HepG2 (cell line): Measurements from ENCODE around the gene CD37. TPM values are rescaled to one million over a fixed set of nuclear protein-coding genes. Genes with fewer than 3 reads are reported as not detected.
A peak's percentile ranks its signal among the peaks of the same experiment; 100 is the strongest.

ENCODE experiments used
- ATF7-NPFF ChIP-seq: sonication (generic); formaldehyde crosslinking; IDR thresholded peaks from 2 replicates; pipeline ENCODE4 v1.8.1; 2023; ENCODE audit warnings: mild to moderate bottlenecking, low read depth, missing genetic modification reagents, moderate library complexity
- ATRX ChIP-seq: sonication (generic); formaldehyde crosslinking; IDR thresholded peaks from 2 replicates; pipeline ENCODE4 v1.4.0; 2020; ENCODE audit warnings: missing genetic modification reagents, borderline replicate concordance
- GATAD2A ChIP-seq: IDR thresholded peaks from 2 replicates; pipeline ENCODE4 v1.6.1; 2016
- GRHL1 ChIP-seq: sonication (generic); formaldehyde crosslinking; conservative IDR thresholded peaks from 2 replicates; pipeline ENCODE4 v1.8.0; 2022; ENCODE audit warnings: missing genetic modification reagents
- HMG20A ChIP-seq: IDR thresholded peaks from 2 replicates; pipeline ENCODE4 v1.6.1; 2016; ENCODE audit warnings: borderline replicate concordance
- IRF2 ChIP-seq: IDR thresholded peaks from 2 replicates; pipeline ENCODE4 v1.6.1; 2018; ENCODE audit warnings: missing genetic modification reagents, missing compliant biosample characterization
- ISX ChIP-seq: sonication (generic); formaldehyde crosslinking; conservative IDR thresholded peaks from 2 replicates; pipeline ENCODE4 v1.5.0; 2020; ENCODE audit warnings: missing genetic modification reagents
- NFIC ChIP-seq: IDR thresholded peaks from 2 replicates; pipeline ENCODE4 v1.6.1; 2012; ENCODE audit warnings: mild to moderate bottlenecking, low read length, inconsistent platforms
- NRL ChIP-seq: sonication (generic); formaldehyde crosslinking; IDR thresholded peaks from 2 replicates; pipeline ENCODE4 v1.5.0; 2020; ENCODE audit warnings: missing genetic modification reagents, mild to moderate bottlenecking, moderate library complexity, borderline replicate concordance
- PAF1 ChIP-seq: IDR thresholded peaks from 2 replicates; pipeline ENCODE4 v1.6.1; 2016; ENCODE audit warnings: missing genetic modification reagents, missing compliant biosample characterization
- PBX3 ChIP-seq: sonication (generic); formaldehyde crosslinking; IDR thresholded peaks from 2 replicates; pipeline ENCODE4 v1.8.1; 2023; ENCODE audit warnings: missing genetic modification reagents, inconsistent platforms, borderline replicate concordance
- SAFB2 ChIP-seq: sonication (generic); formaldehyde crosslinking; IDR thresholded peaks from 2 replicates; pipeline ENCODE4 v1.5.1; 2020; ENCODE audit warnings: missing genetic modification reagents, low read depth, mild to moderate bottlenecking, borderline replicate concordance
- TARDBP ChIP-seq: sonication (generic); formaldehyde crosslinking; IDR thresholded peaks from 2 replicates; pipeline ENCODE4 v1.8.0; 2022; ENCODE audit warnings: mild to moderate bottlenecking, missing genetic modification reagents
- TEAD3 ChIP-seq: optimal IDR thresholded peaks from 2 replicates; pipeline ENCODE3; 2016; ENCODE audit warnings: borderline replicate concordance
- TOE1 ChIP-seq: sonication (generic); formaldehyde crosslinking; IDR thresholded peaks from 2 replicates; pipeline ENCODE4 v1.4.0; 2020; ENCODE audit warnings: mild to moderate bottlenecking, missing genetic modification reagents
- TSC22D2 ChIP-seq: sonication (generic); formaldehyde crosslinking; IDR thresholded peaks from 2 replicates; pipeline ENCODE4 v1.5.1; 2020; ENCODE audit warnings: missing genetic modification reagents, mild to moderate bottlenecking, borderline replicate concordance
- U2AF2 ChIP-seq: fragments of 200-400 bp; formaldehyde crosslinking; IDR thresholded peaks from 2 replicates; pipeline ENCODE4 v1.6.1; 2017; ENCODE audit warnings: low read depth, mild to moderate bottlenecking, low read length
- ZBTB21 ChIP-seq: sonication (generic); formaldehyde crosslinking; IDR thresholded peaks from 2 replicates; pipeline ENCODE4 v1.4.0; 2020; ENCODE audit warnings: missing genetic modification reagents
- ZBTB4 ChIP-seq: sonication (generic); formaldehyde crosslinking; IDR thresholded peaks from 2 replicates; pipeline ENCODE4 v1.4.0; 2020; ENCODE audit warnings: missing genetic modification reagents, mild to moderate bottlenecking, borderline replicate concordance
- ZNF350 ChIP-seq: sonication (generic); formaldehyde crosslinking; IDR thresholded peaks from 2 replicates; pipeline ENCODE4 v1.4.0; 2020; ENCODE audit warnings: mild to moderate bottlenecking, low read depth, missing genetic modification reagents, borderline replicate concordance
- ZNF605 ChIP-seq: sonication (generic); formaldehyde crosslinking; IDR thresholded peaks from 2 replicates; pipeline ENCODE4 v1.8.0; 2022; ENCODE audit warnings: mild to moderate bottlenecking, missing genetic modification reagents
- ZNF614 ChIP-seq: IDR thresholded peaks from 2 replicates; pipeline ENCODE4 v1.6.1; 2018; ENCODE audit warnings: missing biosample characterization, missing genetic modification reagents, inconsistent platforms, borderline replicate concordance
- polyA plus RNA-seq, 8 experiments: library from polyadenylated mRNA; depleted of rRNA in 3 of 8; stranded (reverse) in 7 of 8; unstranded in 1 of 8; fragments of >200 nt; fragmentation: Illumina TruSeq in 4 of 8; extraction: Trizol in 4 of 8; gene quantifications; 2 replicates each; pipeline versions ENCODE4 v1.2.1 to v1.2.3, GENCODE V29; 2011 to 2016; ENCODE audit warnings: low read depth in 4 of 8, missing spikeins in 1 of 8, mixed read lengths in 1 of 8; ENCODE audit not compliant: insufficient read depth in 1 of 8
- total RNA-seq, 5 experiments: library from RNA; depleted of rRNA; stranded (reverse); fragments of >200 nt; fragmentation: Illumina TruSeq; extraction: Trizol; gene quantifications; 2 replicates each; pipeline ENCODE4 v1.2.3, GENCODE V29; 2016; ENCODE audit warnings: low read depth in 1 of 5
- TF ChIP-seq, protein P1 (sequence below): conservative IDR thresholded peaks from 2 replicates; pipeline ENCODE4 v1.6.1; 2018; ENCODE audit warnings: missing genetic modification reagents
- TF ChIP-seq, protein P2 (sequence below): IDR thresholded peaks from 2 replicates; pipeline ENCODE4 v1.6.1; 2016; ENCODE audit warnings: mild to moderate bottlenecking, missing biosample characterization, missing genetic modification reagents

The CD37 gene
- total and polyA plus RNA-seq, 2 of the 13 experiments (the other 11 are each of a cell fraction or from before 2014, with no cell fraction given) = not detected

GRCh38 chr19:49331616-49332055, 3.6 kb upstream of the CD37 start (continued):
- TF ChIP-seq HMG20A (CRISPR knock-in tag) = no peak
- no peak for TF ChIP-seq NRL (CRISPR knock-in tag)
- no peak for TF ChIP-seq ATF7-NPFF (CRISPR knock-in tag)
- no peak for TF ChIP-seq SAFB2 (CRISPR knock-in tag)
- TF ChIP-seq U2AF2 = no peak
- TF ChIP-seq ZNF605 (CRISPR knock-in tag) = 0 out of 2 replicates have a peak, but pooled peaks have one; percentile 19
- TF ChIP-seq ZNF614 (CRISPR knock-in tag) = 0 out of 2 replicates have a peak, but pooled peaks have one; percentile 20
- TF ChIP-seq ZNF350 (CRISPR knock-in tag) = no peak
- TF ChIP-seq, protein P1, sequence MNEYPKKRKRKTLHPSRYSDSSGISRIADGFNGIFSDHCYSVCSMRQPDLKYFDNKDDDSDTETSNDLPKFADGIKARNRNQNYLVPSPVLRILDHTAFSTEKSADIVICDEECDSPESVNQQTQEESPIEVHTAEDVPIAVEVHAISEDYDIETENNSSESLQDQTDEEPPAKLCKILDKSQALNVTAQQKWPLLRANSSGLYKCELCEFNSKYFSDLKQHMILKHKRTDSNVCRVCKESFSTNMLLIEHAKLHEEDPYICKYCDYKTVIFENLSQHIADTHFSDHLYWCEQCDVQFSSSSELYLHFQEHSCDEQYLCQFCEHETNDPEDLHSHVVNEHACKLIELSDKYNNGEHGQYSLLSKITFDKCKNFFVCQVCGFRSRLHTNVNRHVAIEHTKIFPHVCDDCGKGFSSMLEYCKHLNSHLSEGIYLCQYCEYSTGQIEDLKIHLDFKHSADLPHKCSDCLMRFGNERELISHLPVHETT (CRISPR knock-in tag) = no peak
- TF ChIP-seq ATRX (CRISPR knock-in tag) = no peak
- no peak for TF ChIP-seq NFIC
- no peak for TF ChIP-seq TARDBP
- TF ChIP-seq TOE1 (CRISPR knock-in tag) = no peak
- no peak for TF ChIP-seq ZBTB4 (CRISPR knock-in tag)
- no peak for TF ChIP-seq TSC22D2 (CRISPR knock-in tag)
- TF ChIP-seq IRF2 (CRISPR knock-in tag) = peak; percentile 85
- no peak for TF ChIP-seq PAF1 (CRISPR knock-in tag)
- TF ChIP-seq ISX (CRISPR knock-in tag) = no peak
- no peak for TF ChIP-seq TEAD3 (CRISPR knock-in tag)
- TF ChIP-seq, protein P2, sequence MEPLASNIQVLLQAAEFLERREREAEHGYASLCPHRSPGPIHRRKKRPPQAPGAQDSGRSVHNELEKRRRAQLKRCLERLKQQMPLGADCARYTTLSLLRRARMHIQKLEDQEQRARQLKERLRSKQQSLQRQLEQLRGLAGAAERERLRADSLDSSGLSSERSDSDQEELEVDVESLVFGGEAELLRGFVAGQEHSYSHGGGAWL = no peak
- 0 out of 2 replicates have a peak, but pooled peaks have one; percentile 47 for TF ChIP-seq GATAD2A (CRISPR knock-in tag)
- TF ChIP-seq GRHL1 (CRISPR knock-in tag) = no peak
- TF ChIP-seq PBX3 (CRISPR knock-in tag) = no peak
- TF ChIP-seq ZBTB21 (CRISPR knock-in tag) = 0 out of 2 replicates have a peak, but pooled peaks have one; percentile 25
